Neuronal stem cell (in vitro differentiated cells): ENCODE results near the gene KRTCAP3.

Experiments
- DNase-seq: peaks from one replicate; pipeline ENCODE4 v3.0.0-alpha.2; 2013; ENCODE audit warnings: low spot score
- H2AFZ ChIP-seq: one replicate; pipeline ENCODE4 v1.6.1; 2013; ENCODE audit warnings: mild to moderate bottlenecking, low read length, inconsistent platforms
- H2AK5ac ChIP-seq: 2 replicates; pipeline ENCODE4 v1.6.1; 2013; ENCODE audit warnings: low read depth, mild to moderate bottlenecking, inconsistent platforms, low read length, moderate library complexity, mixed read lengths
- H2BK120ac ChIP-seq: 2 replicates; pipeline ENCODE4 v1.6.1; 2013; ENCODE audit warnings: low read depth, mild to moderate bottlenecking, inconsistent platforms, low read length, moderate library complexity, mixed read lengths
- H2BK12ac ChIP-seq: one replicate; pipeline ENCODE4 v1.6.1; 2013; ENCODE audit warnings: low read length, inconsistent platforms
- H2BK15ac ChIP-seq: 2 replicates; pipeline ENCODE4 v1.6.1; 2013; ENCODE audit warnings: mild to moderate bottlenecking, low read length, inconsistent platforms, mixed read lengths
- H2BK5ac ChIP-seq: one replicate; pipeline ENCODE4 v1.6.1; 2013; ENCODE audit warnings: inconsistent platforms, mild to moderate bottlenecking, low read length, moderate library complexity
- H3K14ac ChIP-seq: one replicate; pipeline ENCODE4 v1.6.1; 2013; ENCODE audit warnings: low read length, inconsistent platforms
- H3K18ac ChIP-seq: 2 replicates; pipeline ENCODE4 v1.6.1; 2013; ENCODE audit warnings: low read length, inconsistent platforms
- H3K23ac ChIP-seq: 2 replicates; pipeline ENCODE4 v1.6.1; 2013; ENCODE audit warnings: low read depth, mild to moderate bottlenecking, mixed read lengths, low read length, inconsistent platforms; ENCODE audit not compliant: poor library complexity
- H3K27ac ChIP-seq: replicated peaks from 3 replicates; pipeline ENCODE4 v1.5.1; 2013; ENCODE audit warnings: low read length, inconsistent platforms
- H3K27me3 ChIP-seq, 3 experiments: 2 replicates each; pipeline ENCODE4 v1.6.1; 2013; ENCODE audit warnings: low read length in 3 of 3, mild to moderate bottlenecking in 2 of 3, inconsistent platforms in 1 of 3, low read depth in 1 of 3, mixed read lengths in 1 of 3, moderate library complexity in 1 of 3; ENCODE audit not compliant: control insufficient read depth in 3 of 3, insufficient read depth in 3 of 3
- H3K36me3 ChIP-seq, 2 donors: replicated peaks in 1 of 2; 2 replicates each; pipeline ENCODE4 v1.6.1; 2013; ENCODE audit warnings: low read length in 2 of 2; ENCODE audit not compliant: control insufficient read depth in 2 of 2, insufficient read depth in 2 of 2
- H3K4ac ChIP-seq: 2 replicates; pipeline ENCODE4 v1.6.1; 2013; ENCODE audit warnings: inconsistent platforms, mild to moderate bottlenecking, low read length, moderate library complexity
- H3K4me1 ChIP-seq, 2 donors: 1 replicate in 1 of 2; 2 replicates in 1 of 2; pipeline ENCODE4 v1.6.1; 2013; ENCODE audit warnings: low read length in 2 of 2, low read depth in 1 of 2; ENCODE audit not compliant: control insufficient read depth in 2 of 2, insufficient read depth in 1 of 2
- H3K4me2 ChIP-seq: one replicate; pipeline ENCODE4 v1.6.1; 2013; ENCODE audit warnings: mild to moderate bottlenecking, low read length, inconsistent platforms; ENCODE audit not compliant: insufficient read depth, poor library complexity, severe bottlenecking
- H3K4me3 ChIP-seq, 2 donors: 2 replicates each; pipeline ENCODE4 v1.5.1; 2013; ENCODE audit warnings: low read length in 2 of 2, mild to moderate bottlenecking in 2 of 2, inconsistent platforms in 1 of 2, moderate library complexity in 1 of 2
- H3K79me1 ChIP-seq: one replicate; pipeline ENCODE4 v1.6.1; 2013; ENCODE audit warnings: low read depth, mild to moderate bottlenecking, inconsistent platforms, low read length, moderate library complexity
- H3K9ac ChIP-seq: one replicate; pipeline ENCODE4 v1.6.1; 2013; ENCODE audit warnings: mild to moderate bottlenecking, low read depth, low read length, inconsistent platforms; ENCODE audit not compliant: poor library complexity
- H3K9me3 ChIP-seq, 2 donors: replicated peaks in 1 of 2; 2 replicates each; pipeline versions ENCODE3 to v1.6.1; 2013; ENCODE audit warnings: low read length in 2 of 2, mild to moderate bottlenecking in 2 of 2, inconsistent platforms in 1 of 2, low read depth in 1 of 2, mixed read lengths in 1 of 2, moderate library complexity in 1 of 2; ENCODE audit not compliant: control insufficient read depth in 2 of 2, insufficient read depth in 1 of 2
- H4K8ac ChIP-seq: one replicate; pipeline ENCODE4 v1.6.1; 2013; ENCODE audit warnings: low read depth, mild to moderate bottlenecking, inconsistent platforms, low read length, moderate library complexity
- H4K91ac ChIP-seq: one replicate; pipeline ENCODE4 v1.6.1; 2013; ENCODE audit warnings: low read length, low read depth, mild to moderate bottlenecking, inconsistent platforms; ENCODE audit not compliant: poor library complexity
- WGBS, 2 donors: extraction: QIAGEN DNeasy Blood & Tissue Kit; methylation state at CpG; one replicate each; pipeline ENCODE4 v1.1.7; 2013; ENCODE audit warnings: missing lambda C conversion rate in 2 of 2, mixed read lengths in 1 of 2; ENCODE audit not compliant: insufficient read length in 2 of 2, insufficient replicate concordance in 1 of 2; ENCODE audit errors: extremely low coverage in 2 of 2; 5-methylcytosine and 5-hydroxymethylcytosine counted together

The KRTCAP3 gene

DNA sequence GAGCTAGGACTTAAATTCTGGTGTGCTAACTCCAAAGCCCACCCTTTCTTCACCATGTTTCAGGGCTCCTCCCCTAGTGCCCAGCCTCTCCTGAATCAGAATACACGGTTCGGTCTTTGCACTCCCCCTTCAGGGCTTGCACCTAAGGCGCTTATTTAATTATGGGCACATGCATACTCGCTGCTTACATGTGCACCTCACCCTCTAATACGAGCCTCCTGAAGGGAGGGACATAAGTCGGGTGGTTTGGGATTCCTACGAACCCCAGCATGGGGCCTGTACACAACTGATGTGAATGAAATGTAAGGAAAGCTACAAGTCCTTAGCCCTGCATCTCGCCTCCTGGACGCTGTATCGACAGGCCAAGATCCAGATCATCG, 46.9 kb downstream of the KRTCAP3 start:
- Histone ChIP-seq H3K9me3 (no peaks in the 10 kb centered on the region), H2BK15ac (no peak overlapping the region), H2AFZ (peak overlapping the region; percentile 76), H2BK120ac (no peak overlapping the region), H3K4me3 (peak overlapping the region; percentile 54 to 92), H3K79me1 (peaks cover 3% of the 10 kb centered on the region), H3K4me2 (peak overlapping the region; percentile 94), H3K9ac (peak overlapping the region; percentile 71), H3K14ac (no peak overlapping the region), H2BK5ac (no peak overlapping the region), H3K27me3 (peaks cover 0 to 2% (median 0%) of the 10 kb centered on the region in 3 experiments), H3K18ac (no peak overlapping the region), H2AK5ac (no peak overlapping the region), H3K23ac (no peak overlapping the region), H4K8ac (no peak overlapping the region), H3K4me1 (peaks cover under 1 to 9% of the 10 kb centered on the region in 2 donors), H3K36me3 (peaks cover 0 to 4% of the 10 kb centered on the region in 2 donors), H4K91ac (no peak overlapping the region), H2BK12ac (no peak overlapping the region), H3K27ac (no peak overlapping the region), H3K4ac (no peak overlapping the region)
- WGBS, 2 donors: no CpG with 5 or more reads among the region's 11 CpGs
- DNase-seq: no peak

DNA sequence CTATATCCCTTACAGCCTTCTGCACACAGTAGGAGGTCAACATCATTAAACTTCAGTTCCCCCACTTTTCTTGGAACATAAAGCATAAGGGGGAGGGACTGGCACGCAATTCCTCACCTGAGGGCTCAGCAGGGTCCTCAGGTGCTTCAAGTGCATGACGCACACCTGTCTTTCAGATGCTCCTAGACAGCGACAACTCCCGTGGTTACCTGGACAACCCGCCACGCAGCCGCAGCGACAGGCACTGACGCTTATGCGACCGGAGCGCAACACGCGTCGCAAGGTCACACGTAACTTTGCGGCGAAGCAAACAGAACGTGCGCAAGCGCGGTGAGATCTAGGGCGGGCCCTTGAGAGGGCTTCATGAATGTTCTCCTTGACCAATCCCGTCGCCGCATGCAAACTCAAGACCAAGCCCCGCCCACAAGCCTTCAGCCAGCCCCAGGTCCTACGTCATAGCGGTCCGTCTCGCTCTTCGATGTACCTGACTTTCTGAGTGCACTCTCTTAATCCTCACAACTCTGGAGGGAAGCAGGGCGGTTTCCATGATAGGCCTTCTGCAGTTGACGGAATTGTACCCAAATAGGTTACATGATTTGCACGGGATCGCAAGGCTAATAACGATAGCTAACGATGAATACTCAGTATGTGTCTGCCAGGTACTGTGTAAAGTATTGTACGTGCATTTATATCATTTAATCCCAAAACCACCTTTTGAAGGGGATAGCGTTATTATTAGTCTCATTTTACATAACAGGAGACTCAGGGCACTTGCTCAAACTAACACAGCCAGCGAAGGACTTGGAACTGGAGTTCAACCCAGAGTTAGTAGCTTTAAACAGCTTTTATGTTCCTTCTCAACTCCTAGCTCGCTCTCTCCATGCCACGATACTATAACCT, 47.6 kb downstream of the KRTCAP3 start, which contains the start of gene IFT172:
TSS of gene IFT172 (minus strand) at position 246 of the 900 bp plus-strand sequence. CDS start at position 156, 90 bp downstream.
- H3K14ac ChIP-seq: no peak within 1 kb of the TSS
- H3K23ac ChIP-seq: no peak within 1 kb of the TSS
- H3K9me3 ChIP-seq: no peaks in the 10 kb centered on the region
- H3K18ac ChIP-seq: no peak within 1 kb of the TSS
- no peak within 1 kb of the TSS for H2BK120ac ChIP-seq
- H2BK5ac ChIP-seq: no peak within 1 kb of the TSS
- peaks cover 6 to 13% of the 10 kb centered on the region in 2 donors for H3K4me1 ChIP-seq
- no peak within 1 kb of the TSS for H2BK12ac ChIP-seq
- no peak within 1 kb of the TSS for H4K91ac ChIP-seq
- WGBS, 2 donors: no CpG with 5 or more reads among the region's 43 CpGs
- H3K79me1 ChIP-seq: peaks cover 3% of the 10 kb centered on the region
- H3K27me3 ChIP-seq: peaks cover 0 to 7% (median 4%) of the 10 kb centered on the region in 3 experiments
- no peak within 1 kb of the TSS for H2BK15ac ChIP-seq
- H3K27ac ChIP-seq: no peak within 1 kb of the TSS
- H3K4me2 ChIP-seq: peak within 1 kb of the TSS; percentile 94
- peaks cover 0 to 2% of the 10 kb centered on the region in 2 donors for H3K36me3 ChIP-seq
- no peak within 1 kb of the TSS for H4K8ac ChIP-seq
- H3K9ac ChIP-seq: peak within 1 kb of the TSS; percentile 71
- H3K4ac ChIP-seq: no peak within 1 kb of the TSS
- no peak within 1 kb of the TSS for H2AK5ac ChIP-seq
- DNase-seq: peak; percentile 98
- peak within 1 kb of the TSS; percentile 80 for H2AFZ ChIP-seq
- H3K4me3 ChIP-seq: peak within 1 kb of the TSS; percentile 54 to 92

DNA sequence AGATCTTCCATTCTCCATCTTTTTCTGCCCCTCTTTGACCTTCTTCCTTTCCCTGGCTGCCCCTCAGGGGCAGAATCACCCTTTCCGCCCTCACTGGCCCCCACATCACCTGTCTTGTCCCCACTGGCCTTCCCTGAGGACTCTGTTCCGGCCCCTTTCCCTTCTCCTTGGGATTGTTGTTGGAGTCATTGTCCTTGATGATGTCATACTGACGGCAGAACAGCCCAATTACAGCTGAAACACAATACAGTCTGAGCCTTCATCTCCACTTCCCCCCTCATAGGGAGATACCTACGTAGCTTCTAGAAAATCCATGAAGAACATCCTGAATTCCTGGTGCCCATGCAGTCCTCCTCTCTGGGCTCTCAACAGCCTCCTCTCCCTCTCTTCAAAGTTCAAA, 50.4 kb downstream of the KRTCAP3 start:
- no CpG with 5 or more reads among the region's 4 CpGs for WGBS, 2 donors
- Histone ChIP-seq H2BK5ac (no peak overlapping the region), H2AK5ac (no peak overlapping the region), H2BK120ac (no peak overlapping the region), H2AFZ (no peak overlapping the region), H3K27me3 (peaks cover 0 to 27% (median 10%) of the 10 kb centered on the region in 3 experiments), H3K9ac (no peak overlapping the region), H3K36me3 (no peaks in the 10 kb centered on the region), H3K14ac (no peak overlapping the region), H3K4me1 (peaks cover 6 to 13% of the 10 kb centered on the region in 2 donors), H2BK15ac (no peak overlapping the region), H3K18ac (no peak overlapping the region), H4K8ac (no peak overlapping the region), H3K4me3 (no peak overlapping the region), H3K4me2 (no peak overlapping the region), H3K27ac (no peak overlapping the region), H3K4ac (no peak overlapping the region), H4K91ac (no peak overlapping the region), H3K9me3 (no peaks in the 10 kb centered on the region), H2BK12ac (no peak overlapping the region), H3K79me1 (peaks cover 3% of the 10 kb centered on the region), H3K23ac (no peak overlapping the region)
- no peak for DNase-seq

DNA sequence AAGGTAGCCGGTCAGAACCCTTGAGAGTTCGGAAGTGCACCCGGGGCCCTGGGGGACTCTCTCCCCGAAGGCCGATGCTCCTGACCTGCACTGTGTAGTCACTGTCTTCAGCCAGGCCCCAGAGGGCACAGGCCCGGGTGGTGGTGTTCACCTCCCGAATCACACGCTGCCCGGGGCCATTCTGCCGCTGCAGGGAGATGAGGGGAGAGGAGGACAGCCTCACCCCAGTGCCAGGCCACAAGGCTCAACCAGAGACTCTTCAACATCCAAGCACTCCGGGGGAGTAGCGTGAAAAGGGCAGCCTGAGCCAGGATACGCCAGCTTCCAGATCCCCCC, 51.7 kb downstream of the KRTCAP3 start:
- peak overlapping the region; percentile 100 for H2AFZ ChIP-seq
- DNase-seq: no peak
- no peak overlapping the region for H2BK120ac ChIP-seq
- H4K91ac ChIP-seq: no peak overlapping the region
- H3K4me3 ChIP-seq: peak overlapping the region in 1 of 2 donors; percentile 65
- no peaks in the 10 kb centered on the region for H3K36me3 ChIP-seq
- no peak overlapping the region for H3K9ac ChIP-seq
- no peak overlapping the region for H3K14ac ChIP-seq
- H3K9me3 ChIP-seq: no peaks in the 10 kb centered on the region
- WGBS, 2 donors: no CpG with 5 or more reads among the region's 13 CpGs
- H3K79me1 ChIP-seq: peaks cover 3% of the 10 kb centered on the region
- peak overlapping the region; percentile 95 for H3K18ac ChIP-seq
- no peak overlapping the region for H2AK5ac ChIP-seq
- no peak overlapping the region for H3K4ac ChIP-seq
- H3K4me2 ChIP-seq: peak overlapping the region; percentile 85
- no peak overlapping the region for H3K27ac ChIP-seq
- H3K4me1 ChIP-seq: peaks cover 6 to 13% of the 10 kb centered on the region in 2 donors
- H2BK12ac ChIP-seq: peak overlapping the region; percentile 11
- H2BK5ac ChIP-seq: no peak overlapping the region
- peak overlapping the region; percentile 21 for H2BK15ac ChIP-seq
- peak overlapping the region; percentile 62 for H3K23ac ChIP-seq
- no peak overlapping the region for H4K8ac ChIP-seq
- peaks cover 0 to 41% (median 10%) of the 10 kb centered on the region in 3 experiments for H3K27me3 ChIP-seq
